Measurements from ENCODE around the gene CFAP97D1. TPM values are rescaled to one million over a fixed set of nuclear protein-coding genes. Genes with fewer than 3 reads are reported as not detected.

The CFAP97D1 gene
- total and polyA plus RNA-seq, 9 donors, result under 0.01 to 0.05 (median 0.04) TPM; not detected in 6

DNA sequence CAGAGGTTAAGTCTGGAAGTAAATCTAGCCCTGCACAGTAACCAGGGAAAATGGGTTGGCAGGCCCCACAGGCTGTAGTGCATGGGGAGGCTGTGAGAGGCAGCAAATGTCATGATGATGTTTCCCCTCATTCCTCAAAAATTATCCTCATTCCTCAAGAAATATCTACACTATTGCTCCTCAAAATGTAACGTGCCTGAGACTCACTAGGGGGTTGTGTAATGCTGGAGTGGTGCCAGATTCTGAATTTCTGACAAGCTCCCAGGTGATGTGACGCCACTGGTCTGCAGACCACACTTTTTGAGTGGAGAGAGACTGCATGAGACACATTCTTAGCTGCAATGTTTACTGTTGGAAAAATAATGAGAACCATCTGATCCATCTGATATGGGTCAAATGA, 53.9 kb downstream of the CFAP97D1 start:
- no peak overlapping the region for H3K27ac ChIP-seq (ENCODE audit: low read length)
- 55% methylated on average over 1 of the region's 2 CpGs for WGBS (ENCODE audit: insufficient coverage)
- H3K9me3 ChIP-seq (replicated peaks; ENCODE audit: control insufficient read depth, low read depth, low read length), result no peaks in the 10 kb centered on the region
- H3K36me3 ChIP-seq (ENCODE audit: control insufficient read depth, insufficient read depth, low read length), result peaks cover 20% of the 10 kb centered on the region
- DNase-seq, result peak; percentile 31
- peaks cover 11% of the 10 kb centered on the region for H3K27me3 ChIP-seq (ENCODE audit: control insufficient read depth, insufficient read depth, low read length)
- no peak overlapping the region for H3K4me3 ChIP-seq (ENCODE audit: low read length)
- H3K4me1 ChIP-seq (ENCODE audit: control insufficient read depth, insufficient read depth, low read length), result peaks cover 16% of the 10 kb centered on the region

Other genes with a start within 250 kb of the CFAP97D1 start
- gene ETV4, start 234.1 kb upstream of the CFAP97D1 start, total RNA-seq, result 4.0 TPM
- 10 to 100 TPM in 1 of 8 donors, 1 to 10 TPM in 7; 5.5 to 10.0 (median 6.5) TPM for gene ETV4, start 234.1 kb upstream of the CFAP97D1 start, polyA plus RNA-seq (ENCODE audit: insufficient read depth in 1 of 8, insufficient read length in 8 of 8, low replicate concordance in 1 of 8)
- gene MEOX1, start 118.5 kb upstream of the CFAP97D1 start, total RNA-seq, result 13.8 TPM
- gene MEOX1, start 118.5 kb upstream of the CFAP97D1 start, polyA plus RNA-seq (ENCODE audit: insufficient read depth in 1 of 8, insufficient read length in 8 of 8, low replicate concordance in 1 of 8), result 10 to 100 TPM in 6 of 8 donors, 1 to 10 TPM in 2; 6.9 to 23.2 (median 12.2) TPM
- gene SOST, start 21.6 kb upstream of the CFAP97D1 start, total RNA-seq, result not detected
- under 1 TPM in 1 of 8 donors, not detected in 7; 0.97 TPM for gene SOST, start 21.6 kb upstream of the CFAP97D1 start, polyA plus RNA-seq (ENCODE audit: insufficient read depth in 1 of 8, insufficient read length in 8 of 8, low replicate concordance in 1 of 8)
- gene DUSP3, start 1.5 kb upstream of the CFAP97D1 start, total RNA-seq, result 61.0 TPM
- gene DUSP3, start 1.5 kb upstream of the CFAP97D1 start, polyA plus RNA-seq (ENCODE audit: insufficient read depth in 1 of 8, insufficient read length in 8 of 8, low replicate concordance in 1 of 8), result 10 to 100 TPM; 52.2 to 72.6 (median 65.5) TPM
- 7.1 TPM for gene MPP3, start 52.7 kb downstream of the CFAP97D1 start, total RNA-seq
- gene MPP3, start 52.7 kb downstream of the CFAP97D1 start, polyA plus RNA-seq (ENCODE audit: insufficient read depth in 1 of 8, insufficient read length in 8 of 8, low replicate concordance in 1 of 8), result 1 to 10 TPM; 3.6 to 6.7 (median 6.1) TPM
- gene CD300LG, start 66.7 kb downstream of the CFAP97D1 start, total RNA-seq, result 2.3 TPM
- gene CD300LG, start 66.7 kb downstream of the CFAP97D1 start, polyA plus RNA-seq (ENCODE audit: insufficient read depth in 1 of 8, insufficient read length in 8 of 8, low replicate concordance in 1 of 8), result 1 to 10 TPM; 1.5 to 3.9 (median 2.0) TPM
- 1.5 TPM for gene MPP2, start 127.1 kb downstream of the CFAP97D1 start, total RNA-seq
- gene MPP2, start 127.1 kb downstream of the CFAP97D1 start, polyA plus RNA-seq (ENCODE audit: insufficient read depth in 1 of 8, insufficient read length in 8 of 8, low replicate concordance in 1 of 8), result 1 to 10 TPM; 2.6 to 5.6 (median 3.8) TPM
- gene PPY, start 162.0 kb downstream of the CFAP97D1 start, total RNA-seq, result 0.18 TPM
- under 1 TPM in 5 of 8 donors, not detected in 3; 0.27 to 0.57 (median 0.50) TPM for gene PPY, start 162.0 kb downstream of the CFAP97D1 start, polyA plus RNA-seq (ENCODE audit: insufficient read depth in 1 of 8, insufficient read length in 8 of 8, low replicate concordance in 1 of 8)
- gene PYY, start 173.5 kb downstream of the CFAP97D1 start, total RNA-seq, result not detected
- under 1 TPM in 2 of 8 donors, not detected in 6; 0.17 to 0.80 TPM for gene PYY, start 173.5 kb downstream of the CFAP97D1 start, polyA plus RNA-seq (ENCODE audit: insufficient read depth in 1 of 8, insufficient read length in 8 of 8, low replicate concordance in 1 of 8)
- gene NAGS, start 224.2 kb downstream of the CFAP97D1 start, total RNA-seq, result 0.58 TPM
- 1 to 10 TPM in 1 of 8 donors, under 1 TPM in 7; 0.38 to 2.3 (median 0.61) TPM for gene NAGS, start 224.2 kb downstream of the CFAP97D1 start, polyA plus RNA-seq (ENCODE audit: insufficient read depth in 1 of 8, insufficient read length in 8 of 8, low replicate concordance in 1 of 8)
- gene TMEM101, start 234.5 kb downstream of the CFAP97D1 start, total RNA-seq, result 39.7 TPM
- 10 to 100 TPM; 28.6 to 36.3 (median 32.2) TPM for gene TMEM101, start 234.5 kb downstream of the CFAP97D1 start, polyA plus RNA-seq (ENCODE audit: insufficient read depth in 1 of 8, insufficient read length in 8 of 8, low replicate concordance in 1 of 8)

Measured in muscle of leg (tissue), 11 donors.